ENCODE data around the gene COL15A1.

The COL15A1 gene

GRCh38 chr9:98944734-98945074 is 997 bp downstream of the COL15A1 start:
- no peak for DNase-seq (ENCODE audit: low spot score)

- DNase-seq (ENCODE audit: low spot score): no peak
These were observed 5.9 kb downstream of the COL15A1 start for GRCh38 chr9:98949565-98949964.

GRCh38 chr9:98950262-98950661 is 6.6 kb downstream of the COL15A1 start:
- no peak for DNase-seq (ENCODE audit: low spot score)

GRCh38 chr9:98951967-98952366 is 8.3 kb downstream of the COL15A1 start:
- no peak for DNase-seq (ENCODE audit: low spot score)

GRCh38 chr9:98953581-98954243 is 10.0 kb downstream of the COL15A1 start:
- DNase-seq (ENCODE audit: low spot score): no peak

GRCh38 chr9:98954244-98954610 is 10.5 kb downstream of the COL15A1 start:
- no peak for DNase-seq (ENCODE audit: low spot score)

GRCh38 chr9:98955259-98955658 is 11.6 kb downstream of the COL15A1 start:
- DNase-seq (ENCODE audit: low spot score): no peak

- no peak for DNase-seq (ENCODE audit: low spot score)
These were observed 14.1 kb downstream of the COL15A1 start for GRCh38 chr9:98957826-98958225.

GRCh38 chr9:98958271-98958984 is 14.7 kb downstream of the COL15A1 start:
- no peak for DNase-seq (ENCODE audit: low spot score)

GRCh38 chr9:98960409-98960808 is 16.7 kb downstream of the COL15A1 start:
- no peak for DNase-seq (ENCODE audit: low spot score)

- DNase-seq (ENCODE audit: low spot score): no peak
These were observed 17.9 kb downstream of the COL15A1 start for GRCh38 chr9:98961513-98962180.

GRCh38 chr9:98962181-98962560 is 18.5 kb downstream of the COL15A1 start:
- DNase-seq (ENCODE audit: low spot score): no peak

GRCh38 chr9:98962861-98963260 is 19.2 kb downstream of the COL15A1 start:
- no peak for DNase-seq (ENCODE audit: low spot score)

- DNase-seq (ENCODE audit: low spot score): no peak
These were observed 20.5 kb downstream of the COL15A1 start for GRCh38 chr9:98964201-98964600.

GRCh38 chr9:98964911-98965336 is 21.2 kb downstream of the COL15A1 start:
- DNase-seq (ENCODE audit: low spot score): no peak

- no peak for DNase-seq (ENCODE audit: low spot score)
These were observed 23.0 kb downstream of the COL15A1 start for GRCh38 chr9:98966676-98967075.

GRCh38 chr9:98967257-98967656 is 23.6 kb downstream of the COL15A1 start:
- no peak for DNase-seq (ENCODE audit: low spot score)

GRCh38 chr9:98967680-98968079 is 24.0 kb downstream of the COL15A1 start:
- DNase-seq (ENCODE audit: low spot score): no peak

- no peak for DNase-seq (ENCODE audit: low spot score)
These were observed 25.1 kb downstream of the COL15A1 start for GRCh38 chr9:98968601-98969337.

- no peak for DNase-seq (ENCODE audit: low spot score)
These were observed 26.9 kb downstream of the COL15A1 start for GRCh38 chr9:98970532-98971041.

- no peak for DNase-seq (ENCODE audit: low spot score)
These were observed 27.6 kb downstream of the COL15A1 start for GRCh38 chr9:98971168-98971914.

GRCh38 chr9:98971915-98972223 is 28.2 kb downstream of the COL15A1 start:
- DNase-seq (ENCODE audit: low spot score): no peak
